GM21723 (cell line): Measurements from ENCODE around the gene ARIH2.

Source experiments
- ATAC-seq: cut with Tn5 transposase; IDR thresholded peaks from one replicate; pipeline ENCODE4 v1.9.1; 2021; ENCODE audit warnings: mild to moderate bottlenecking, moderate library complexity; ENCODE audit not compliant: unreplicated experiment

ARIH2 gene

DNA sequence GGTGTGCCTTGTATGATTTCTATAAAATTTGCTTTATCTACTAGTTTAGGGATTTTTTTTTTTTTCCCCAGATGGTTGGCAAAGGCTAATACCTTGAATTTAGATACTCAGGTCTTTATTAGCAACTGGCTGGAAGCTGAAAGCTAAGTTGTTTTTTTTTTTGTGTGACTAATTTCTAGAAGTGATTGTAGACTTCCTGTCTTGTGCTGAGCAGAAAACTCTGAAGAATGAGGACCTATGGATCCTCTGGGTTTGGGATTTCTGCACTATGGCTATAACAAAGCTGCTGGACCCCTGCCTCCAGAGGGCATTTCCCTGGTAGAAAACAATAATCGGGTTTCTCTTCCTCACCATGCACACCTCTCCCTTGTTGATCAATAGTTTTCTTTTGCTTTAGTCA is 10.0 kb downstream of the ARIH2 start:
- ATAC-seq = no peak

DNA sequence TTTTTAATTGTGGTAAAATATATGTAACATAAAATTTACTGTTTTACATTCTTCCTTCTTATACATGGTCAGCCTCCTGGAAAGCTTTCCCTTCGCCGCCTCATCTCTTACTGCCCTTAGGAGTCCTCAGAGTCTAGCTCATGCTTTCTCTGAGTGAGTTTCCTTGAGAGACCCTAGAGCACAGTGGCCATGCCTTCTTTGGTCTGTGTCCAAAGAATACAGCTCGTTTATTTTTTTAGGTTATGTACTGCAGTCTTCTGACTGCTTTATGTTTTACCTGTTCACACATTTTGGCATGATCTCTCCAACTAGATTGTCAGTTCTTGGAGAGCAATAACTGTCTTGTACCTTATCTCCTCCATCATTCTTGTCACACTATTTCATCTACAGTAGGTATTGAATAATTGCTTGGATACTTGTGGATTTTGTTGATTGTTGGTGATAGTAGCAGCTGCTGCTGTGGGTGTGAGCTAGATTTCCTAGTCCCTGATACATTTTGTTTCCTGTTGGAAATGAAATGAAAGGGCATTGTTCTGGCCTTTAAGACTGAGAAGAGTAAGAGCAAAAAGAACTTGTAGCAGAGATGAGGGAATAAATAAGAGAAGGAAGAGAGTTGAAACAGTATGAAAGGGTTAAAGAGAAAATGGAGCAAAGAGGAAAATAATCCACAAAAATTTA is 10.9 kb downstream of the ARIH2 start:
- ATAC-seq = no peak

DNA sequence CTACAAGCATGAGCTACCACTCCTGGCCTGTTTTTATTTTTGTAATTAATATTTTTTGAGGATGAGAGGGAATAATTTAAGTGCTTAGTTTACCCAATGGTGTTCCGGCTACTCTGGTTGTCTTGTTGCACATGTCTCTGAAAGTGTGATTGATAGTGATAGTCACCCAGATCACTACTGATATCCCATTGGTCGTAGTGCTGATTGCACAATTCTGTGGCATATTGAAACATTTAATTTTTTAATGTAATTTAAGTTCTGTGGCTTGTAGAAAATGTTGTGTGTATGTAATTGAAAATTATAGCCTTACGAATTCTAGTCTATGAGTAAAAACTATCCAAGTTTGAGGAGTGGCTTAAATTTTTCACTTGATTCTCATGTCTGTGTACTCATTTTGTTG is 11.9 kb downstream of the ARIH2 start:
- ATAC-seq = no peak

DNA sequence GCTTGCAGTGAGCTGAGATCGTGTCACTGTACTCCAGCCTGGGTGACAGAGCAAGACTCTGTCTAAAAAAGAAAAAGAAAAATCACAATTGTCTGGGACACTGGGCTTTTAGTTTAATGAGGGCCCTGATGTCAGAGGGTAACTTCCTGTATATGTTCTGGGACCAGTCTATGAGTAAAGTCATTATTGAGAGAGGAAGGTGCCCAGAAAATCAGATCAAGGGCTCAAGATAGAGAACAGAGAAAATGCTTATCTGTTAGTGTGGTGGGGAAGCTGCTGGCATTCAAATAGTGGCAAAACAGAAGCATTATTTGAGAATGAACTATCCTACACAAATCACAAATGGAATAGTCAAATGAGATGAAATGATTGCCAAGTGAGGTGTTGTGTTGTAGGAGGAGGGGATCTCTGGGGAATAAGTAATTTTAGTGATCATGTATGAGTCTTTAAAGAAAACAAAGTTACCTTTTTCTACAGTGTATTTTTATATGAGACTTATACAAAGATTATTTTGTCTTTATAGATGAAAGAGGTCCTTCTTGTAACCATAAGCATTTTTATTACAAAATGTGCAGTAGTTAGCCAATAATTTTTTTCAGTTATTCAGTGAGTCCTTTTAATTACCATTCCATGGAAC is 13.4 kb downstream of the ARIH2 start:
- ATAC-seq = no peak

DNA sequence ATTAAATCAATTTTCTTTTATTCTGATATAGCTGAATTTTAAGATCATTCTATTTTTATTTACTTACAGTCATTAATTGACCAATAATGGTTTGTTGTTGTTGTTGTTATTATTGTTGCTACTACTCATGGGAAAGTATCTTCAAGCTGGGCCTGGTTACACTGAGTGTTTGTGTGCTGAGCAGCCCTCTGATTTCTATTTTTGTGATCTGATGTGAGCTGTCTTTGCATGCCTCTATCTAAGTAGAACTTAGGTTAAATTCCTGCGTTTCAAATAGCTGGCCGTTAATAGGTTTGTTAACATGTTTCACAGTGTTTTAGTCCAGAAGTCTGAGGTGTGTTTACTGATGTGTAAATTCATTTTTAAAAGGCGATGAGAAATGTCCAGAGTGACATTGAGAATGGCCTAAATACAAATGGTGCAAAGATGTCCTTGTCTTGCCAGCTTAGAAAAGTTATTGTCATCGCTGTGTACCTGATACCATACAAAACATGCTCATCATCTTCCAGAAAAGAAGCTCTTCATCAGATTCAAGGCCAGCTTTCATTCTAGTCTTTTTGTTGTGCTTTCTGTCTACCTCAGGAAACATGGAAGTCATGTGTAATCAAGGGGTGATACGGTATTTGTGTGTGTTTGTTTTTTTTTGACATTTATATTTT is 15.8 kb downstream of the ARIH2 start:
- ATAC-seq = no peak

DNA sequence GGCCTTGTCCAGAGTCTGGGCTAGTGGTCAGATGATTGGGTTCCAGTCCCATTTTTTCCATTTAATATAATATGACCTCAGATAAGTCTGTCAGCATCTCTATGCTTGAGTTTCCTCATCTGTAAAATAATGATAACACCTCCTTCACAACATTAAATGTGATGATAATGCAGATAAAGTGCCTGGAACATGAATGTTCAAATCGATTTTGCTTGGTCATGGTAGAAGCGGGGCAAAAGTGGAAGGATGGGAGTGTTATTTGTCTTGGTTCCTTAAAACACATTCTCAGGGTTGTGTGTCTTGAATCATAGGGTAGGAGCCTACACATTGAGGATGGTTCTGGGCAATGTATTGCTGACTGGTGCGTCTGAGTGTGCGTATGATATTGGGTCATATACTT is 16.9 kb downstream of the ARIH2 start:
- ATAC-seq = no peak

DNA sequence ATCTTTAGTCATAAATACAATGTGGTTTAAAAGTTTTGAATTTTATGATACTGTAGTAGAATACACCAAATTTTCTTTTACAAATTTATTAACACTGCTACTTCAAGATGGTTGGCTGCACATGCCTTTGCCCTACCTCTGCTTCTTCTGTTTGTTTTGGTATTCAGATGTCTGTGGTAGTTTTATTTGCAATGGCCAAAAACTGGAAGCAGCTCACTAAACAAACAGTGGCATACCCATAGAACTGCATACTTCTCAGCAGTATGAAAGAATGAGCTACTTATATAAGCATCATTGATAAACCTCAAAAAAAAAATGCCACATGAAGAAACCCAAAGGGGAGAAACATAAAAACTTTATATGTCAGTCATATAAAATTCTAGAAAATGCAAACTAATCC is 19.5 kb downstream of the ARIH2 start:
- no peak for ATAC-seq

DNA sequence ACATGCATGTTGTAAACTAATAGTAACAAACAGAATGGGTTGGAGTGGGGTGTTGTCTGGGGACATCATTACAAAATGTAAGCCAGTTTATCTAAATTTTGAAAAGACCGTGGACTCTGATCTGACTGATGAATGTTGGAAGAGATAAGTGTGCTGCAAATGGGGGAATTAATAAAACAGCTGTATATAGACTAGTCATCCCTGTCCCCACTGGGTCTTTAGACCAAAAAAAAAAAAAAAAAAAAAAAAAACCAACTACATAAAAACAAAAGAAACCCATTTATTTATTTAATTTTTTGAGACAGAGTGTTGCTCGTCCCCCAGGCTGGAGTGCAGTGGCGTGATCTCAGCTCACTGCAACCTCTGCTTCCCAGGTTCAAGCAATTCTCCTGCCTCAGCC is 20.0 kb downstream of the ARIH2 start:
- no peak for ATAC-seq

DNA sequence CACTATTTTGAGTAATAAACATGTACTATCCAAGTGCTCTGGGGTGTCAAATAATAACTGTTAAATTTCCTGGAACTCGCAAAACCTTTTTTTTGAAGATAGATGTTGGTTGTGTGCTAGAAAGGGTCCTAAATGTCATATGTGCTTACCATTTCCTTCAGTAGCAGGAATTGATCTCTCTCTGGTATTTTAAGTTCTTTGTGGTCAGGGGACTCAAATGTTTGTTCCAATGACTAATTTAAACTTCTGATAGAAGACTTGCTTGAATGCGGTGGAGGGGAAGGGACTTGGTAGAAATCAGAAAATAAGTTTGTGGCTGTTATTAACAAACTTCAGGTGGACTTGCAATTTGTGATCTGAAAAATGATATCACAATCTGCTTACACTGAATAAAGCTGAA is 26.8 kb downstream of the ARIH2 start:
- ATAC-seq = no peak

DNA sequence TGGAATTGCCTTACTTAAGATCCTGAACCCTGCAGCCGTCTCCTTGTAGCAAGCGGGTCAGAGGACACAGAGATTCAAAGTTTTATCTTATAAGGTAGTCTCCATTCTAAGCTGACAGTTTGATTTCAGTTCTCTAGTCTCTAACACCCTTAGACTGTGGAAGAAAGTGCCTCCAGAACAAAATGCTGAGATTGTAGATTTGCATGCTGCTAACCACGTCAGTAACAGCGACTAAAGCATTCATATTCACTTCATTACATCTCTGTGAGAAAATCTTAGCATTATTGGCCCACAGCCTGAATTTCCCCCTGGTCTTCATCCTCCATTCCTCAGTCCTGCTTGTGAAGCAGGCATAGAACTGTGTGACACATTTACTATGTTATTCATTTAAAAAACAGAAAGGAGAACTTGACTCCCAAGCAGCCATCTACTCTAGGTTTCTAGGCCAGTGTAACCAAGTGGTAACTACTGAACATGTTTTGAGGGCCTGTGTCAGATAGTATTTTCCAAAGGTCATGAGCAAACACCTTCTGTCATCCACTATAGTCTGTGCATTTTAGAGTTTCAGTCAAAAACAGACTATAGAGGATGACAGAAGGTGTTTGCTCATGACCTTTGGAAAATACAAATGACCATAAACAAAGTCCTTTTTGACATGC is 27.4 kb downstream of the ARIH2 start:
- no peak for ATAC-seq

DNA sequence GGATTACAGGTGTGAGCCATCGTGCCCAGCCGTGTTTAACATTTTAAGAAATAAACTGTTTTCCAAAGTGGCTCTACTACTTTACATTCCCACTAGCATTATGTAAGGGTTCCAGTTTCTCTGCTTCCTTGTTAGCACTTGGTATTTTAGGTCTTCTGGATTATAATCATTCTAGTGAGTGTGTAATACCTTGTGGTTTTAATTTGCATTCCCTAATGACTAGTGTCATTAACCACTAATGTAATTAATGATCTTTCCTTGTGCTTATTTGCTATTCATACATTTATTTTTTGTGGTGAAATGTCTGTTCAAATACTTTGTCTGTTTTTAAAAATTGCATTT is 30.7 kb downstream of the ARIH2 start:
- ATAC-seq = no peak

DNA sequence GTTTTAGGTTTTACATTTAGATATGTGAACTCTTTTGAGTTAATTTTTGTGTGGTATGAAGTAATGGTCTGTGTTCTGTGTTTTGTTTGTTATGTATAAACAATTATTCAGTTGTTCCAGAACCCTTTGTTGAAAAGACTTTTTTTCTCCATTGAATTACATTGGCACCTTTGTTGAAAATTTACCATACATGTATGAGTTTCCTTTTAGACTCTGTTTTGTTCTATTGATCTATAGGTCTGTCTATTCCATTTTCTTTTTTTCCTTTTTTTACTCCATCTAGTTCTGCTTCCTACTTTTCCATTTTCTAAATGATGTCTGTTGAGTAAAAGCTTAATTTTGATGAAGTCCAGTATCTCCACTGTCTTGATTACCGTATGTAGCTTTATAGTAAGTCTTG is 31.4 kb downstream of the ARIH2 start:
- ATAC-seq = no peak

DNA sequence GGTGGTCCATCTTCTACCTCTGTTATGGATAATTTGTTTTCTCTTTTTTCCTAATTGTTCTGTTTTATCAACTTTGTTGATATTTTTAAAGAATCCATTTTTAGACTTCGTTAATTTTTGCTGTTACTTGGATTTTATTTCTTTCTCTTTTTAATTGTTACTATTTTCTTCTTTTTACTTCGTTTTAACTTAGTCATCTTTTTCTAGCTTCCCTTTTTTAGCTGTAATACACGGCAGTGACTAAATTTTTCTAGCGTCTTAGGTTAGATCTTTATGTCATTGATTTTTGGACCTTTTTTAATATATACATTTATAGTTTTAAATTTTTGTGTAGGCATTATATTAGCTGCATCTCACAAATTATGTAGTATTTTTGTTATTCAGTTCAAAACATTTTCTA is 33.1 kb downstream of the ARIH2 start:
- no peak for ATAC-seq

DNA sequence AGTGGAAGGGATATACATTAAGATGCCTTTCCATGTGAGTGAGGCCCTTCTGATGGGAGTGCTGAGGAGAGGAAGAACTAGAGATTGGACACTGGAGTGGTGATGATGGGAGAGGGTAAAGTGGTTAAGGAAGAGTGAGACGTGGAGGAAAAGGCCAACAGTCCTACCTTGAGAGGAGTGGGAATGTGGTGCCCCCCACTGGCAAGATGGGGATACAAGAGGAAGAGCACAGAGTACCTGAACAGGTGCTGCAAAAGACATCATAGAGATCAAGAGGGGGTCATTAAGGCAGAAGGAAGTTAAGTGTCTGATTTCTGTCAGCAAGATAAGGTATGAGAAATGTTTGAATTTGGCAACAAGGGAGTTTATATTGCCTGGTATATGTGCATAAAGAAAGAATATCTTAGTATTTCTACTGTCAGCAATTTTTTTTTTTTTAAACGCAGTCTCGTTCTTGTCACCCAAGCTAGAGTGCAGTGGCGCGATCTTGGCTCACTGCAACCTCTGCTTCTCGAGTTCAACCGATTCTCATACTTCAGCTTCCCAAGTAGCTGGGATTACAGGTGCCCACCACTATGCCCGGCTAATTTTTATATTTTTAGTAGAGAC is 34.0 kb downstream of the ARIH2 start:
- ATAC-seq = no peak

DNA sequence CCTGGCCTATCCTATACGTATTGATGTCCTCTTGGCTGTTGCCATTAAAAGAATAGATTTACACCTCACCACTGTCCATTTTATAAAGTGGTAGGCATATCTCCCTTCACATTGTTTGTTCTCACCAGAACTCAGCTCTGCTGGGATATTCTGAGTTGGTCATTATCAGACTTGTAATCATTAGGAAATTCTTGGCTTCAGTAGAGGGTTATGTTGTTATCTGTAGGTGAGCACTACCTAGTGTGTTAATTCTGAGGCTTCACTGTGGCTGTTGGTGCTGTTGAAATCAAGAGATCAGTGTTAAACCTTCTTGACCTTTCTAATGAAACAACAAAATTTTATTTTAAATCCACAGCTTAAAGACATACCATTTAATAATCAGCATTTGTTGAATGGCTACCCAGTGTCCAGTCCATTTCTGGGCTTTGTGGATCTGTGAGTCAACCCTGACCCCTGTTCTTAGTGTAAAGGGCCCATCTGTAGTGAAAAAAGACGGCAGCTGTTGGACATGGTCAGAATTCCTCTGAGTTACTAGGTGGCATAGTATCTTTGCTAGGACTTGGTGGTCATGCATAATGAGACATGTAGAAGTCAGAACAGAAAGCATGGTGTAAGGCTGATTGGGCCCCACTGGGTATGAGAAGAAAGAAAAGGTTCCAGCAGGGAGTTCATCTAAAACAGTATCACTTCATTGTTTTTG is 38.5 kb downstream of the ARIH2 start:
- ATAC-seq = no peak

DNA sequence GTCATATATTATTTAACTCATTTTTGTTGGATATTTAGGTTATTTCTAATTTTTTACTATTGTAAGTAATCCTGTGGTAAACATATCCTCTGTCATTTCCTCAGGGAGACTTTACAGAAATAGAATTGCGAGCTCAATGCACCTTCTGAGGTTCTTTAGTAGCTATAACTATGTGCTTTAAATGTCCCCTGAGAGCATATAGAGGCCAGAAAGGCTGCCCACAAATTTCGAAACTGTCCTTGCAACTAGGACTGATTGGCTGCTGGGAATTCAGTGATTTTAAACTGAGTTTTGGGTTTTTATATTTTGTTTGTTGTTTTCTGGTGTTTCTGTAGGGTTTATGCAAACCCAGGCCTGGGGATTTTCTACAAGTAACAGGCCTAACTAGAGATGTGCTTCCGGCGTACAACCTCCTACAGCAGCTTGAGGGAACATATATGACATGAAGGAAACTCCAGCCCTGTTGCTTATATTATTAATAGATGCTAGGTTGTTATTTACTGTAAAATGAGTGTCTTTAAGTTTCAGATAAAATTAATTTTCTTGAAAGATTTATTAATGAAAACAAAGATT is 42.3 kb downstream of the ARIH2 start:
- ATAC-seq = no peak

DNA sequence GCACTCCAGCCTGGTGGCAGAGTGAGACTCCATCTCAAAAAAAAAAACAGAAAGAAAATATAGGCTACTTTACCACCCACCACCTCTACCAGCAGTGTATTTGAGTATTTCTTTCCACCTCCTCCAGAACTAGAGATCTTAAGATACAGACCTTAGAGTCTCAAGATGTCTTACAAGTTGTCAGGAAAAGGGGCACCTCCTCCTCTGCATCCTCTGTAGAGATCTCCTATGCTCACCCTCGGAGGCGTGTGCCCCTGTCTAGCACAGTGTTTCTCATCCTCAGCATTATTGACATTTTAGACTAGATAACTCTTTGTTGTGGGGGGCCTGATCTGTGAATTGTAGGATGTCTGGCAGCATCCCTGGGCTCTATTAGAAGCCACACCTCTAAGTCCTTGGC is 43.7 kb downstream of the ARIH2 start:
- no peak for ATAC-seq

DNA sequence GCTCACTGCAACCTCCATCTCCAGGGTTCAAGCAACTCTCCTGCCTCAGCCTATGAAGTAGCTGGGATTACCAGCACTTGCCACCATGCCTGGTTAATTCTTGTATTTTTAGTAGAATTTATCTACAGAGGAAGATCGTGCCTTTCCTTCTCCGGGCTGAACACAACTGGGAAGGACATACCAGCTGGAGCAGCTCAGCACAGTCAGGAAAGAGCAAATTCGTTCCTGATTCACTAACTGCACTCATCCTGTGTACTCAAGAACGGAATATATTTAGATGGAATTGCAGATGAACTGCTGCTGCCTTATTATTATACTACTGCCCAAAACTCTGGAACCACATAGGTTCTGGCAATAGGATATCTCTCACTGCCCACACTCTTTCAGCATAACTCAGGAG is 44.3 kb downstream of the ARIH2 start:
- no peak for ATAC-seq

DNA sequence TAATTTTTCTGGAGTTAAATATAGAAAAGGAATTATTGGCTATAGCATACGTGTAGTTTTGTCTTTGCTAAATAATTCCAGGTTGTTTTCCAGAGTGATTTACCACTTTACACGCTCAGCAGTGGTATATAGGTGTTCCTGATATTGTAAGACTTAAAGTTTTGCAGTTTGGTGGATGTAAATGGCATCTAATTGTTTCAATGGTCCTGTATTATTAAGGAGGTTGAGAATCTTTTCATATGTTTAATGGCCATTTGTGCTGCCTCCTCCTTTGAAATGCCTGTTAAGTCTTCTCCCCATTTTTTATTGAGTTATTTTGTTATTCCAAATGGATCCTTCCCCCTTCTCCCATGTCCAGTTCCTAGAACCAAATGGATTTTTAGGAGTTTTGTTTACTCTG is 44.9 kb downstream of the ARIH2 start:
- no peak for ATAC-seq

DNA sequence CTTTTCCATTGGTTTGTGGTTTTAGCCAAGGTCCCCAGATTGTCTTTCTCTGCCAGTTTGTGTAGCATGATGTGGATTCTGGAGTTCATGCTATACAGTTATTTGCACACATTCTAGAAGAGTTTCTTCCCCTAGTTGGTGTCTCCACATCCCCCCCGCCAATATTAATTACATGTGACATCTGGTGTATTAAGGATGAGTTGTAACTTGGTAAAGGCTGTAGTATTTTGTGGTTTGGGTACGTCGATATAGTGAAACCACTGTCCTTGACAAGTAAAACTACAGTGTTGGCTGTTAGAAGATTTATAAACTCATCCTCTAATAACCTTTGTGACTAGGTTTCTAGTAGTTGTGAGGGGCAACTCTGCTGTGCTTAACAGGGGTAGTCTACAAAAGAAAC is 47.7 kb downstream of the ARIH2 start:
- ATAC-seq = no peak

DNA sequence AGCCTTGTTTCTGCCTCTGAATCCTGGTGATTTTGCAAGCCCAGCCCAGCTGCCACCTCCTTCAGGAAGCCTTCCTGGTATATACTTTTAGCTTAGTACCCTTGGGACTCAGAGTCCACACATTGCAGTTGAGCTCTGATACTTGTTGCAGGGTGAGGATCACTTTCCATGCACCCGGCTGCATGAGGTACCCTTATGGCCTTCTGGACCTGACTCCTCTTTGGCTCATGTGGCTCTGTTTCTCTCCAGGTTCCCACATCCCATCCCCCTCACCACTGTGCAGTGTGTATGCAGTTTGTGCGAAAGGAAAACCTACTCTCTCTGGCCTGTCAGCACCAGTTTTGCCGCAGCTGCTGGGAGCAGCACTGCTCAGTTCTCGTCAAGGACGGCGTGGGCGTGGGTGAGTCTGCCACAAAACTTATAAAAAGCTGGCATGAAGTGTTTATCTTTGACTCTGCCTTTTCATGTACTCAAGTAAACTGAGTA is 48.3 kb downstream of the ARIH2 start:
- no peak for ATAC-seq
